SK-N-DZ (cell line): ENCODE results near the gene SLC6A15.

Experiments
- DNase-seq: peaks from one replicate; pipeline ENCODE4 v3.0.0-alpha.2; 2015; ENCODE audit warnings: low spot score

SLC6A15 gene

GRCh38 chr12:84875241-84875640 lies 37.4 kb downstream of the SLC6A15 start:
- no peak for DNase-seq

GRCh38 chr12:84874825-84875139 lies 37.8 kb downstream of the SLC6A15 start:
- DNase-seq, result no peak

- peak; percentile 62 for DNase-seq
Observed at GRCh38 chr12:84874125-84874824, 38.3 kb downstream of the SLC6A15 start.

DNA sequence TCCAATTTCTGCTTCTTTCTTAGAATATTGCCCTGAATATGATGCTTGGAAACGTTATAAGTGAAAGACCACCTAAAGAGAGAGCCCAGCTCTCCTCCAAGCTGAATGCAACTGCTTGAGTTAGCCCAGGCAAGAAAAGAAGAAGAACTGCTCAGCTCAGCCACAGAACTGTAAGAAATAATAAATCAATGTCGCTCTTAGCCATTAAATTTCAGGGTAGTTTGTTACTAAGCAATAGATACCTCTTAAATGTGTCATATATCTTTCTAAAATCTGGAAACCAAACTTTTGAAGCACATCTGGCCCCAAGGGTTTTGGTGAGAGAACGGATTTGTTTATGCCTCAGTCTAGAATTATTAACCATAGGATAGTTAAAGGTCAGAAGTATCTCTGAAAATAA lies 50.4 kb downstream of the SLC6A15 start:
- DNase-seq, result no peak

- DNase-seq, result no peak
Observed at GRCh38 chr12:84860718-84861117, 51.9 kb downstream of the SLC6A15 start.

GRCh38 chr12:84858796-84859195 lies 53.8 kb downstream of the SLC6A15 start:
- DNase-seq, result no peak

GRCh38 chr12:84857525-84858208 lies 54.9 kb downstream of the SLC6A15 start:
- no peak for DNase-seq

GRCh38 chr12:84856156-84856900 lies 56.3 kb downstream of the SLC6A15 start:
- DNase-seq, result no peak

GRCh38 chr12:84843593-84844144 lies 68.9 kb downstream of the SLC6A15 start:
- DNase-seq, result no peak

DNA sequence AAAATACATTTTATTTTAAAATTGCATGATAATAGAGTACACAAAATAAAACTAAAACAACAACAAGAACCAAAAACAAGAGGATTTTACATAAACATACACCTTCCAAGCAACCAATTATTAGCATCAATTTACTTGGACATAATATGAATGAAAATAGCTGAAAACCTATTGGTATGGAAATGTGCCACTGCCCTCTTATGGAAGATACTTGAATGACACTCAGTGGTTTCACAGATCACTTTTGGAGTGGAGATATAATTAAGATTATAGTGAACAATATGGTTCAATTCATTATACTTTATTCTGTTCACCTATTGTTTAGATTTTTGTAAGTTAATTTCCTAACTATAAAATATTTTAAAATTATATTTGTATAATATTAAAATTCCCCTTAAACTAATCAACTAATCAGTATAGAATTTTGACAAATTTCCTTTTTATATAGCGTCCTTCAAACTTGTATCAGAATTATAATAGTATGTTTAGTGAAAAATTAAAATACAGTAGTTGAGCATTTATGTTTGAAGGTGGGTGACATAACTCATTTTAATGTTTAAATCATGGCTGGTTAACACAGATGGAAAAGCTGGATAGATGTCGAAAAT lies 70.1 kb downstream of the SLC6A15 start:
- peak; percentile 71 for DNase-seq

- DNase-seq, result no peak
Observed at GRCh38 chr12:84841591-84841990, 71.0 kb downstream of the SLC6A15 start.

GRCh38 chr12:84840356-84840755 lies 72.2 kb downstream of the SLC6A15 start:
- DNase-seq, result no peak

GRCh38 chr12:84826925-84827324 lies 85.7 kb downstream of the SLC6A15 start:
- DNase-seq, result no peak

DNA sequence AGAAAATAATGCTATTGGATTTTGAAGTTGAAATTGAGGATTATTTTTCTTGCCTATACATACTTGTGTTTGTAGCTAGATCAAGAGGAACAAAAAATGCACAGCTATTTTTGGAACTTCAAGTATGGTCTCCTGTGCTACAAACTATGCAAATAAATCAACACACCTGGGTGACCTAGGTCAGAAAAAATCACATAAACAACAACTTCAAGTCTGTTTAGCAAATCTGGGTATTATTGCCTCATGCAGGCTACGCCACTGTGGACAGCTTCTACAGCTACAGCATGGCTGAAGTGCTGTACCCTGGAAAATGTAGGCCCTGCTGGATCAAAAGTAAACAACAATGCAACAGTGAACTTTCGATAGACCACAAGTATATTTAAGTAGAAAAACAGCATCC lies 87.5 kb downstream of the SLC6A15 start:
- DNase-seq, result no peak

GRCh38 chr12:84822525-84822924 lies 90.1 kb downstream of the SLC6A15 start:
- no peak for DNase-seq

- no peak for DNase-seq
Observed at GRCh38 chr12:84816916-84817695, 95.5 kb downstream of the SLC6A15 start.

GRCh38 chr12:84814664-84815245 lies 97.8 kb downstream of the SLC6A15 start:
- DNase-seq, result no peak

DNA sequence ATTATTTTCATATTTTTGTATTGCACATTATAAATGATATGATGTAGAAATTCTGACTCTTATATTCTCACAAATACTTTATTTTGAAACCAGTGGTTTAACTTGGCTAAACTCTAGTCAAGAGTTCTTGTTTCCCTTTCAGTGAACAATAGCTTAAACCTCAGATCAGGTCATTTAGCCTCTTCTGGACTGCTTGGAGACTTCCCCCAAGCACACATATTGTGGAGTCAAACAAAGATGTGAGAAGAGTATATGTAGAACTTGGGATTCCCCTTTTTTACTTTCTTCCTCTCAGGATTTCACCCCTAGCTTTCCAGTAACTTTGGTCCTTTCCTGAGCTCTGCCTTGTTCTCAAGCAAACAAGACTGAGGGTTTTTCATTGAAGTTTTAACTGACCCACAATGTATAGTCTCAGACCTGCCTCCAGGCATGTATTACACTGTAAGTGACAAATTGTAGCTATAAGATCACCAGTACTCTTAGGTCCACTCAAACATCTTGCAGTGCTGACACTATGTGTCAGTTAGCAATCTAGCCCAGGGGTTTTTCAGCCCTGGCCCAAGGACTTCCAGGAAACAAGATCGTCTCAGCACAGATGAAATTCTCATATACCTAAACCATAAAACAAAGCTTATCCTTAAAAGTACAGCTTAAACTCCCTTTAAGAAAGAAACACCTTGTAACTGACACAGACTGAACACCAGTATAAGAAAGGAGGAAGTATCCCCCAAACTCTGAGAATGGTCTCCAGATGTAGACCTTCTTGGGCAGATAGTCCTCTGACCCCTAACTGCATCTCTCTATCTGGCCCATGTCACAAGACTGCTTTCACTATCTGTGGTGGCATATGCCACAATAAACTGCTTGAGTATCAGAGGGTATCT lies 98.6 kb downstream of the SLC6A15 start:
- DNase-seq, result no peak

GRCh38 chr12:84811291-84811690 lies 101.3 kb downstream of the SLC6A15 start:
- DNase-seq, result no peak

DNA sequence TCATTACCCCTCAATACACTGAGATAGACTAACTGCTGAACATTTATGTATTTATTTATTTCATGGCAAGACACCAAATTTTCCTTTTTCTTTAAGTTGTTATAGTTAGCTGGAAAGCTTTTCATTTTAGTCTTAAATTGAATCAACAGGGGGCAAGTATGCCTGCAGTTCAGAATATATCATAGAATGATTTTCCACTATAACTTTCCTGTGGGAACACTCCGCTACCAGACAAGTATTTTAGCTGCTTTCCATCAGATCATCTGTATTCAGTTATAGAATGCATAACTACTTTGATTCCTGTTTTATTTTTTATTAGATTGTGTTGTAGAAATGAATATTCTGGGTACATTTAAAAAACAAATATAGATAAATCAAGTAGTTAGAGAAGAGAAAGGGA lies 102.0 kb downstream of the SLC6A15 start:
- no peak for DNase-seq
